Caki2 (cell line): ENCODE results near the gene SNRPE. TPM values are rescaled to one million over a fixed set of nuclear protein-coding genes. Genes with fewer than 3 reads are reported as not detected.

Experiments used
- DNase-seq: peaks from one replicate; pipeline ENCODE4 v3.0.0-alpha.2; 2015; ENCODE audit warnings: low read depth
- in situ Hi-C: cut with HindIII; loops from 2 replicates; pipeline ENCODE4 v1.10.0; 2016; ENCODE audit warnings: low sequenced_read_pairs, low pct_unique_long_range_greater_than_20kb, mixed read lengths
- total RNA-seq: library from RNA; depleted of rRNA; stranded (reverse); fragments of >200 nt; shearing (Covaris generic); gene quantifications from 2 replicates; pipeline ENCODE4 v1.2.3, GENCODE V29; 2014; ENCODE audit warnings: low replicate concordance; rRNA removed

Gene SNRPE
- total RNA-seq, 1 experiment from 2014 or later: 165 TPM

- DNase-seq: no peak
- in situ Hi-C loops: no loop called here
Observed at GRCh38 chr1:203916756-203917155, 55.4 kb downstream of the SNRPE start.

Other genes starting within 250 kb of the SNRPE start
- 2.9 and 6.5 TPM in 2 replicates for gene ATP2B4, start 234.8 kb upstream of the SNRPE start, total RNA-seq
- gene LAX1, start 96.4 kb upstream of the SNRPE start, total RNA-seq: not detected in 2 replicates
- 5.3 and 5.5 TPM in 2 replicates for gene ZBED6, start 66.0 kb upstream of the SNRPE start, total RNA-seq
- gene ZC3H11A, start 66.0 kb upstream of the SNRPE start, total RNA-seq: 34.5 and 34.8 TPM in 2 replicates
- gene SOX13, start 211.5 kb downstream of the SNRPE start, total RNA-seq: 0.06 and 3.4 TPM in 2 replicates